ENCODE results near the gene PTPRN2.
A peak's percentile ranks its signal among the peaks of the same experiment; 100 is the strongest.

Gene PTPRN2

GRCh38 chr7:157822688-157823031, 765.0 kb downstream of the PTPRN2 start:
- in situ Hi-C loops (cut with HindIII; ENCODE audit: low pct_unique_long_range_greater_than_20kb, low sequenced_read_pairs), result no loop called here
- no peak for TF ChIP-seq JUND (IDR thresholded peaks at IDR 0.05; ENCODE audit: low read depth)
- DNase-seq (ENCODE audit: low read depth in 1 of 2, low spot score in 1 of 2), result no peak

GRCh38 chr7:157821959-157822687, 765.5 kb downstream of the PTPRN2 start:
- no peak for TF ChIP-seq JUND (IDR thresholded peaks at IDR 0.05; ENCODE audit: low read depth)
- no peak for DNase-seq (ENCODE audit: low read depth in 1 of 2, low spot score in 1 of 2)
- in situ Hi-C loops (cut with HindIII; ENCODE audit: low pct_unique_long_range_greater_than_20kb, low sequenced_read_pairs), result no loop called here

- in situ Hi-C loops (cut with HindIII; ENCODE audit: low pct_unique_long_range_greater_than_20kb, low sequenced_read_pairs), result no loop called here
- TF ChIP-seq JUND (IDR thresholded peaks at IDR 0.05; ENCODE audit: low read depth), result no peak
Observed at GRCh38 chr7:157820796-157821195, 766.8 kb downstream of the PTPRN2 start.

GRCh38 chr7:157819455-157819807, 768.2 kb downstream of the PTPRN2 start:
- in situ Hi-C loops (cut with HindIII; ENCODE audit: low pct_unique_long_range_greater_than_20kb, low sequenced_read_pairs), result no loop called here
- TF ChIP-seq JUND (IDR thresholded peaks at IDR 0.05; ENCODE audit: low read depth), result no peak
- no peak for DNase-seq (ENCODE audit: low read depth in 1 of 2, low spot score in 1 of 2)

More at GRCh38 chr7:157820796-157821195, 766.8 kb downstream of the PTPRN2 start:
- DNase-seq (ENCODE audit: low read depth in 1 of 2, low spot score in 1 of 2), result no peak

- no peak for TF ChIP-seq JUND (IDR thresholded peaks at IDR 0.05; ENCODE audit: low read depth)
- in situ Hi-C loops (cut with HindIII; ENCODE audit: low pct_unique_long_range_greater_than_20kb, low sequenced_read_pairs), result no loop called here
- no peak for DNase-seq (ENCODE audit: low read depth in 1 of 2, low spot score in 1 of 2)
Observed at GRCh38 chr7:157818701-157819454, 768.7 kb downstream of the PTPRN2 start.

- in situ Hi-C loops (cut with HindIII; ENCODE audit: low pct_unique_long_range_greater_than_20kb, low sequenced_read_pairs), result no loop called here
Observed at GRCh38 chr7:157817944-157818700, 769.5 kb downstream of the PTPRN2 start.

GRCh38 chr7:157817433-157817832, 770.2 kb downstream of the PTPRN2 start:
- TF ChIP-seq JUND (IDR thresholded peaks at IDR 0.05; ENCODE audit: low read depth), result no peak
- DNase-seq (ENCODE audit: low read depth in 1 of 2, low spot score in 1 of 2), result no peak
- in situ Hi-C loops (cut with HindIII; ENCODE audit: low pct_unique_long_range_greater_than_20kb, low sequenced_read_pairs), result no loop called here

More at GRCh38 chr7:157817944-157818700, 769.5 kb downstream of the PTPRN2 start:
- TF ChIP-seq JUND (IDR thresholded peaks at IDR 0.05; ENCODE audit: low read depth), result no peak
- no peak for DNase-seq (ENCODE audit: low read depth in 1 of 2, low spot score in 1 of 2)

GRCh38 chr7:157816526-157817250, 770.9 kb downstream of the PTPRN2 start:
- no peak for DNase-seq (ENCODE audit: low read depth in 1 of 2, low spot score in 1 of 2)
- no peak for TF ChIP-seq JUND (IDR thresholded peaks at IDR 0.05; ENCODE audit: low read depth)
- in situ Hi-C loops (cut with HindIII; ENCODE audit: low pct_unique_long_range_greater_than_20kb, low sequenced_read_pairs), result no loop called here

- no peak for TF ChIP-seq JUND (IDR thresholded peaks at IDR 0.05; ENCODE audit: low read depth)
- in situ Hi-C loops (cut with HindIII; ENCODE audit: low pct_unique_long_range_greater_than_20kb, low sequenced_read_pairs), result no loop called here
- no peak for DNase-seq (ENCODE audit: low read depth in 1 of 2, low spot score in 1 of 2)
Observed at GRCh38 chr7:157816086-157816485, 771.5 kb downstream of the PTPRN2 start.

GRCh38 chr7:157815706-157816022, 772.0 kb downstream of the PTPRN2 start:
- TF ChIP-seq JUND (IDR thresholded peaks at IDR 0.05; ENCODE audit: low read depth), result no peak
- DNase-seq (ENCODE audit: low read depth in 1 of 2, low spot score in 1 of 2), result no peak
- in situ Hi-C loops (cut with HindIII; ENCODE audit: low pct_unique_long_range_greater_than_20kb, low sequenced_read_pairs), result no loop called here

- in situ Hi-C loops (cut with HindIII; ENCODE audit: low pct_unique_long_range_greater_than_20kb, low sequenced_read_pairs), result no loop called here
- peak in 1 of 2 experiments; percentile 55 for DNase-seq (ENCODE audit: low read depth in 1 of 2, low spot score in 1 of 2)
- no peak for TF ChIP-seq JUND (IDR thresholded peaks at IDR 0.05; ENCODE audit: low read depth)
Observed at GRCh38 chr7:157814931-157815705, 772.5 kb downstream of the PTPRN2 start.

Data from T47D (cell line).